ENCODE data around the gene EMC9. TPM values are rescaled to one million over a fixed set of nuclear protein-coding genes. Genes with fewer than 3 reads are reported as not detected.
A peak's percentile ranks its signal among the peaks of the same experiment; 100 is the strongest.

The EMC9 gene
- total and polyA plus RNA-seq, 10 of the 15 experiments (the other 5 are each of a cell fraction or from before 2014, with no cell fraction given), result 15.3 to 60.5 (median 30.3) TPM

- in situ Hi-C loops (cut with MboI) (no loop called here), intact Hi-C loops (cut with micrococcal nuclease; ENCODE audit: unreplicated experiment) (no loop called here)
- CTCF ChIA-PET, result no interaction called here
- 98% methylated on average over 14 of the region's 15 CpGs for WGBS (ENCODE audit: insufficient coverage, insufficient replicate concordance, low lambda C conversion rate, missing lambda C conversion rate)
- Histone ChIP-seq H3K4me2 (ENCODE audit: control insufficient read depth, insufficient read depth) (no peak overlapping the region), H3K4me1 (ENCODE audit: control insufficient read depth, insufficient read depth, low read length) (0 out of 2 replicates have a peak, but pooled peaks cover 4% of the 10 kb centered on the region), H3K36me3 (ENCODE audit: control insufficient read depth in 2 of 2, insufficient read depth in 2 of 2, low read length in 1 of 2) (peaks cover 25 to 55% of the 10 kb centered on the region in 2 experiments), H3K9me3 (replicated peaks; ENCODE audit: control insufficient read depth, insufficient read depth, low read length) (no peaks in the 10 kb centered on the region), H3K4me3 (no peak overlapping the region), H3K79me2 (ENCODE audit: control insufficient read depth, insufficient read depth, low read length) (peaks cover 14% of the 10 kb centered on the region), H3K9ac (ENCODE audit: control insufficient read depth, insufficient read depth, low read length) (no peak overlapping the region), H3K27me3 (replicated peaks in 1 of 2; ENCODE audit: control insufficient read depth in 2 of 2, insufficient read depth in 2 of 2, low read length in 1 of 2) (no peaks in the 10 kb centered on the region), H4K20me1 (ENCODE audit: control insufficient read depth, insufficient read depth) (no peaks in the 10 kb centered on the region), H3K27ac (ENCODE audit: control insufficient read depth, insufficient read depth) (no peak overlapping the region), H2AFZ (ENCODE audit: control insufficient read depth, low read depth, low read length) (no peak overlapping the region)
- ATAC-seq (no peak), DNase-seq (ENCODE audit: low read depth, low spot score) (no peak), FAIRE-seq (no peak)
- TF ChIP-seq POLR2AphosphoS5 (IDR thresholded peaks at IDR 0.05; ENCODE audit: low read length), result peak; percentile 50; the same call in 1 of the 2 replicates
- no peak for TF ChIP-seq CREB1 (IDR thresholded peaks at IDR 0.05; ENCODE audit: low read depth)
- TF ChIP-seq SRF (IDR thresholded peaks at IDR 0.05; ENCODE audit: low read depth in 2 of 2, low read length in 2 of 2), result no peak
- peak; percentile 74 for TF ChIP-seq POLR2A (IDR thresholded peaks at IDR 0.05; ENCODE audit: low read depth, low read length)
- RAD21 ChIA-PET (ENCODE audit: unreplicated experiment), result interaction anchor here (0.5 kb wide), 1 partner anchor 21 kb away, joined by 3 read pairs; no protein-coding TSS in a partner anchor
- SMC1A ChIA-PET (ENCODE audit: uncharacterized antibody, unreplicated experiment), result interaction anchor here (0.9 kb wide), 1 partner anchor 13 kb away, joined by 3 read pairs; the partner anchor contains the start of gene TM9SF1
- POLR2A ChIA-PET, result no interaction called here
- no TSS peak for BruUV-seq (replicated peaks)
Observed at GRCh38 chr14:24183014-24183481, 41.7 kb upstream of the EMC9 start.

GRCh38 chr14:24182110-24182882 is 40.9 kb upstream of the EMC9 start:
- in situ Hi-C loops (cut with MboI) (no loop called here), intact Hi-C loops (cut with micrococcal nuclease; ENCODE audit: unreplicated experiment) (no loop called here)
- no peaks in the 10 kb centered on the region for H4K20me1 ChIP-seq (ENCODE audit: control insufficient read depth, insufficient read depth)
- H3K4me2 ChIP-seq (ENCODE audit: control insufficient read depth, insufficient read depth), result no peak overlapping the region
- no peaks in the 10 kb centered on the region for H3K27me3 ChIP-seq (replicated peaks in 1 of 2; ENCODE audit: control insufficient read depth in 2 of 2, insufficient read depth in 2 of 2, low read length in 1 of 2)
- peaks cover 7% of the 10 kb centered on the region for H3K79me2 ChIP-seq (ENCODE audit: control insufficient read depth, insufficient read depth, low read length)
- peaks cover 25 to 57% of the 10 kb centered on the region in 2 experiments for H3K36me3 ChIP-seq (ENCODE audit: control insufficient read depth in 2 of 2, insufficient read depth in 2 of 2, low read length in 1 of 2)
- DNase-seq (ENCODE audit: low read depth, low spot score), result no peak
- SMC1A ChIA-PET (ENCODE audit: uncharacterized antibody, unreplicated experiment), result interaction anchor here (0.9 kb wide), 1 partner anchor 13 kb away, joined by 3 read pairs; the partner anchor contains the start of gene TM9SF1
- no peak; the same call in 2 of the 3 replicates for ATAC-seq
- POLR2A ChIA-PET, result interaction anchor here (1.6 kb wide), 1 partner anchor 21 kb away, joined by 6 read pairs; the partner anchor contains the start of gene IRF9
- H3K9ac ChIP-seq (ENCODE audit: control insufficient read depth, insufficient read depth, low read length), result no peak overlapping the region
- 92% methylated on average over 14 of the region's 14 CpGs for WGBS (ENCODE audit: insufficient coverage, insufficient replicate concordance, low lambda C conversion rate, missing lambda C conversion rate)
- no peak overlapping the region for H2AFZ ChIP-seq (ENCODE audit: control insufficient read depth, low read depth, low read length)
- H3K27ac ChIP-seq (ENCODE audit: control insufficient read depth, insufficient read depth), result no peak overlapping the region
- H3K9me3 ChIP-seq (replicated peaks; ENCODE audit: control insufficient read depth, insufficient read depth, low read length), result no peaks in the 10 kb centered on the region
- no TSS peak for BruUV-seq (replicated peaks)
- no peak overlapping the region for H3K4me3 ChIP-seq
- no peak for FAIRE-seq
- RAD21 ChIA-PET (ENCODE audit: unreplicated experiment), result interaction anchor here (0.5 kb wide), 1 partner anchor 20 kb away, joined by 3 read pairs; no protein-coding TSS in a partner anchor
- CTCF ChIA-PET, result no interaction called here
- no peaks in the 10 kb centered on the region for H3K4me1 ChIP-seq (ENCODE audit: control insufficient read depth, insufficient read depth, low read length)
- TF ChIP-seq YY1 (IDR thresholded peaks at IDR 0.05; ENCODE audit: low read depth, low read length) (0 out of 2 replicates have a peak, but pooled peaks have one; percentile 13), RELA (IDR thresholded peaks at IDR 0.05; ENCODE audit: borderline replicate concordance, partially characterized antibody) (no peak), MTA3 (IDR thresholded peaks at IDR 0.05; ENCODE audit: borderline replicate concordance, low read length) (0 out of 2 replicates have a peak, but pooled peaks have one; percentile 2), CBFB (IDR thresholded peaks at IDR 0.05; ENCODE audit: low read depth) (peak; percentile 6; the same call in 1 of the 2 replicates), CEBPZ (IDR thresholded peaks at IDR 0.05; ENCODE audit: low read depth, low read length) (no peak), NR2C1 (IDR thresholded peaks at IDR 0.05) (no peak), CHD2 (IDR thresholded peaks at IDR 0.05; ENCODE audit: borderline replicate concordance, low read depth, low read length) (no peak)
- TF ChIP-seq, protein P1, sequence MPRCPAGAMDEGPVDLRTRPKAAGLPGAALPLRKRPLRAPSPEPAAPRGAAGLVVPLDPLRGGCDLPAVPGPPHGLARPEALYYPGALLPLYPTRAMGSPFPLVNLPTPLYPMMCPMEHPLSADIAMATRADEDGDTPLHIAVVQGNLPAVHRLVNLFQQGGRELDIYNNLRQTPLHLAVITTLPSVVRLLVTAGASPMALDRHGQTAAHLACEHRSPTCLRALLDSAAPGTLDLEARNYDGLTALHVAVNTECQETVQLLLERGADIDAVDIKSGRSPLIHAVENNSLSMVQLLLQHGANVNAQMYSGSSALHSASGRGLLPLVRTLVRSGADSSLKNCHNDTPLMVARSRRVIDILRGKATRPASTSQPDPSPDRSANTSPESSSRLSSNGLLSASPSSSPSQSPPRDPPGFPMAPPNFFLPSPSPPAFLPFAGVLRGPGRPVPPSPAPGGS (IDR thresholded peaks at IDR 0.05; ENCODE audit: borderline replicate concordance, insufficient read depth, low read depth, low read length, poor library complexity, severe bottlenecking), result no peak
